ENCODE results near the gene CNN3. TPM values are rescaled to one million over a fixed set of nuclear protein-coding genes. Genes with fewer than 3 reads are reported as not detected.

CNN3 gene
- total RNA-seq, 1 donor, result 316 TPM

GRCh38 chr1:94931254-94931841 is 4.4 kb upstream of the CNN3 start:
- no peak overlapping the region for H3K4me2 ChIP-seq (ENCODE audit: insufficient read depth, low read length)
- H3K27ac ChIP-seq (ENCODE audit: low read depth, low read length), result no peak overlapping the region
- no peaks in the 10 kb centered on the region for H3K27me3 ChIP-seq (ENCODE audit: insufficient read depth, low read length)
- TF ChIP-seq, protein P1, sequence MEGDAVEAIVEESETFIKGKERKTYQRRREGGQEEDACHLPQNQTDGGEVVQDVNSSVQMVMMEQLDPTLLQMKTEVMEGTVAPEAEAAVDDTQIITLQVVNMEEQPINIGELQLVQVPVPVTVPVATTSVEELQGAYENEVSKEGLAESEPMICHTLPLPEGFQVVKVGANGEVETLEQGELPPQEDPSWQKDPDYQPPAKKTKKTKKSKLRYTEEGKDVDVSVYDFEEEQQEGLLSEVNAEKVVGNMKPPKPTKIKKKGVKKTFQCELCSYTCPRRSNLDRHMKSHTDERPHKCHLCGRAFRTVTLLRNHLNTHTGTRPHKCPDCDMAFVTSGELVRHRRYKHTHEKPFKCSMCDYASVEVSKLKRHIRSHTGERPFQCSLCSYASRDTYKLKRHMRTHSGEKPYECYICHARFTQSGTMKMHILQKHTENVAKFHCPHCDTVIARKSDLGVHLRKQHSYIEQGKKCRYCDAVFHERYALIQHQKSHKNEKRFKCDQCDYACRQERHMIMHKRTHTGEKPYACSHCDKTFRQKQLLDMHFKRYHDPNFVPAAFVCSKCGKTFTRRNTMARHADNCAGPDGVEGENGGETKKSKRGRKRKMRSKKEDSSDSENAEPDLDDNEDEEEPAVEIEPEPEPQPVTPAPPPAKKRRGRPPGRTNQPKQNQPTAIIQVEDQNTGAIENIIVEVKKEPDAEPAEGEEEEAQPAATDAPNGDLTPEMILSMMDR (IDR thresholded peaks at IDR 0.05; ENCODE audit: extremely low read depth, low read depth, low read length), result no peak
- DNase-seq (ENCODE audit: insufficient read length, low spot score, missing footprints), result no peak
- H3K9me3 ChIP-seq (ENCODE audit: low read depth, low read length), result no peaks in the 10 kb centered on the region
- H3K79me2 ChIP-seq (ENCODE audit: insufficient read depth, low read length), result peaks cover 22% of the 10 kb centered on the region
- H2AFZ ChIP-seq (ENCODE audit: low read length), result no peak overlapping the region
- peaks cover 33% of the 10 kb centered on the region for H3K4me1 ChIP-seq (ENCODE audit: insufficient read depth, low read length)
- no peaks in the 10 kb centered on the region for H4K20me1 ChIP-seq (ENCODE audit: insufficient read depth, low read length)
- H3K4me3 ChIP-seq (ENCODE audit: insufficient read depth, low read length), result no peak overlapping the region
- no peaks in the 10 kb centered on the region for H3K36me3 ChIP-seq (ENCODE audit: insufficient read depth, low read length)

- Histone ChIP-seq H3K36me3 (ENCODE audit: insufficient read depth, low read length) (no peaks in the 10 kb centered on the region), H2AFZ (ENCODE audit: low read length) (no peak overlapping the region), H3K79me2 (ENCODE audit: insufficient read depth, low read length) (peaks cover 39% of the 10 kb centered on the region), H3K4me2 (ENCODE audit: insufficient read depth, low read length) (peak overlapping the region; percentile 82), H3K27me3 (ENCODE audit: insufficient read depth, low read length) (no peaks in the 10 kb centered on the region), H3K4me1 (ENCODE audit: insufficient read depth, low read length) (peaks cover 25% of the 10 kb centered on the region), H3K4me3 (ENCODE audit: insufficient read depth, low read length) (peak overlapping the region; percentile 38), H4K20me1 (ENCODE audit: insufficient read depth, low read length) (peaks cover 11% of the 10 kb centered on the region), H3K9me3 (ENCODE audit: low read depth, low read length) (no peaks in the 10 kb centered on the region), H3K27ac (ENCODE audit: low read depth, low read length) (no peak overlapping the region)
- TF ChIP-seq, protein P1 (IDR thresholded peaks at IDR 0.05; ENCODE audit: extremely low read depth, low read depth, low read length), result no peak
- DNase-seq (ENCODE audit: insufficient read length, low spot score, missing footprints), result no peak
Observed at GRCh38 chr1:94929351-94930217, 2.7 kb upstream of the CNN3 start.

- H3K4me1 ChIP-seq (ENCODE audit: insufficient read depth, low read length), result peaks cover 36% of the 10 kb centered on the region
Observed at GRCh38 chr1:94928293-94928939, 1.5 kb upstream of the CNN3 start.

More at GRCh38 chr1:94928293-94928939, 1.5 kb upstream of the CNN3 start:
- Histone ChIP-seq H3K4me3 (ENCODE audit: insufficient read depth, low read length) (peak overlapping the region; percentile 93), H3K27me3 (ENCODE audit: insufficient read depth, low read length) (no peaks in the 10 kb centered on the region), H3K36me3 (ENCODE audit: insufficient read depth, low read length) (no peaks in the 10 kb centered on the region), H3K27ac (ENCODE audit: low read depth, low read length) (peak overlapping the region; percentile 80), H4K20me1 (ENCODE audit: insufficient read depth, low read length) (peaks cover 16% of the 10 kb centered on the region), H2AFZ (ENCODE audit: low read length) (no peak overlapping the region), H3K9me3 (ENCODE audit: low read depth, low read length) (no peaks in the 10 kb centered on the region), H3K79me2 (ENCODE audit: insufficient read depth, low read length) (peaks cover 51% of the 10 kb centered on the region), H3K4me2 (ENCODE audit: insufficient read depth, low read length) (peak overlapping the region; percentile 82)
- DNase-seq (ENCODE audit: insufficient read length, low spot score, missing footprints), result no peak
- TF ChIP-seq, protein P1 (IDR thresholded peaks at IDR 0.05; ENCODE audit: extremely low read depth, low read depth, low read length), result no peak

Measured in osteoblast (primary cell).